GM23338 (cell line): Measurements from ENCODE around the gene SUSD1.

Source experiments
- CREB1 ChIP-seq: fragments of 250-450 bp; sonication (Bioruptor Pico); IDR thresholded peaks from 2 replicates; pipeline ENCODE4 v1.5.0; 2020; ENCODE audit warnings: low read depth, mild to moderate bottlenecking, moderate library complexity
- CTCF ChIP-seq, 2 experiments: fragments of 200-600 bp in 1 of 2; sonication (generic) in 1 of 2; conservative IDR thresholded peaks; 2 replicates each; pipeline versions ENCODE4 v1.5.1 to v1.6.1; 2016 to 2017; ENCODE audit warnings: antibody characterized with exemption in 2 of 2, low read depth in 2 of 2, mild to moderate bottlenecking in 2 of 2, moderate library complexity in 1 of 2
- ETS1 ChIP-seq: IDR thresholded peaks from 2 replicates; pipeline ENCODE4 v1.6.1; 2016; ENCODE audit warnings: antibody characterized with exemption
- EZH2 ChIP-seq: fragments of 200-600 bp; sonication (generic); IDR thresholded peaks from one replicate; pipeline ENCODE4 v1.8.0; 2017; ENCODE audit warnings: antibody characterized with exemption, mild to moderate bottlenecking, low read depth; ENCODE audit not compliant: unreplicated experiment
- EZH2phosphoT487 ChIP-seq: fragments of 200-600 bp; sonication (generic); IDR thresholded peaks from one replicate; pipeline ENCODE4 v1.8.1; 2018; ENCODE audit warnings: antibody characterized with exemption; ENCODE audit not compliant: unreplicated experiment
- JUNB ChIP-seq: IDR thresholded peaks from one replicate; pipeline ENCODE4 v1.6.1; 2016; ENCODE audit warnings: antibody characterized with exemption; ENCODE audit not compliant: unreplicated experiment
- POLR2AphosphoS5 ChIP-seq: IDR thresholded peaks from 2 replicates; pipeline ENCODE4 v1.6.1; 2016; ENCODE audit warnings: antibody characterized with exemption, low read depth
- REST ChIP-seq: IDR thresholded peaks from one replicate; pipeline ENCODE4 v1.6.1; 2018; ENCODE audit warnings: antibody characterized with exemption; ENCODE audit not compliant: unreplicated experiment
- ZNF331 ChIP-seq: fragments of 250-450 bp; sonication (Bioruptor Pico); IDR thresholded peaks from 2 replicates; pipeline ENCODE4 v1.5.0; 2020; ENCODE audit warnings: low read depth, mild to moderate bottlenecking, moderate library complexity
- ZNF462 ChIP-seq: fragments of 250-450 bp; sonication (Bioruptor Pico); IDR thresholded peaks from 2 replicates; pipeline ENCODE4 v1.5.0; 2020; ENCODE audit warnings: mild to moderate bottlenecking, moderate library complexity

GRCh38 chr9:112050544-112051475 lies 124.3 kb downstream of the SUSD1 start:
- TF ChIP-seq EZH2 (no peak), CTCF (conservative IDR thresholded peaks at IDR 0.05; ENCODE audit: low read depth in 2 of 2) (no peak), ZNF331 (CRISPR knock-in tag) (no peak), REST (no peak), POLR2AphosphoS5 (no peak), EZH2phosphoT487 (no peak), ZNF462 (CRISPR knock-in tag) (no peak), CREB1 (CRISPR knock-in tag) (no peak), JUNB (no peak), ETS1 (no peak)
